Anterior cingulate cortex (tissue), 58 donors: ENCODE data around the gene TECTB.

Experiments used
- DNase-seq, 58 donors: peaks; one replicate each; lab custom pipeline; 2025; lab: John Stamatoyannopoulos, UW

Gene TECTB

DNA sequence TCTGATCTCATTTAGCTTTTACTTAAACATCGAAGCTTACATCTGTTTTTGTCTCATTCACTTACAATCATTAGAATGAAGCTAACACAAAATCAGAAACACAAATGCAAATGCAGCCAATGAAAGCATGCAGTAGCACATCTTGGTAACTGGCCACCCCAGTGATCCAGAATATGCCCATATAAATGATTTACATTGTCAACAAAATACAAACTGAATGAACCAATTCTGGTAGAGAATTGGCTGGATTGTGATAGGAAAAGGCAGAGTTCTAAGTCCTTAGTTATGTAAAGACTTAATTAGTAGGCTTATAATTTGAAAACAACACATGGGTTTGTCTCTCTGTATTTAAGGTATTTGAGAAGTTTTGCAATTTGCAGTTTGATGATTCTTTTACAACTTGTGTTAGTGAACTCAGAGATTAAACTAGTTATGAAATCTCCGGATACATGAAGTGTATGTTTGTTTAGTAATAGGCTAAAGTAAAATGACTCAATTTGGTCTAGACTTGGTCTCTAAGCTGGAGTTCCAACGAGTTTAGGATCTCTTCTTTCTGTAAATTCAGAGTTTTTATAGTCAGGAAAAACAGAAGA is 21.2 kb downstream of the TECTB start:
- no peak for DNase-seq

DNA sequence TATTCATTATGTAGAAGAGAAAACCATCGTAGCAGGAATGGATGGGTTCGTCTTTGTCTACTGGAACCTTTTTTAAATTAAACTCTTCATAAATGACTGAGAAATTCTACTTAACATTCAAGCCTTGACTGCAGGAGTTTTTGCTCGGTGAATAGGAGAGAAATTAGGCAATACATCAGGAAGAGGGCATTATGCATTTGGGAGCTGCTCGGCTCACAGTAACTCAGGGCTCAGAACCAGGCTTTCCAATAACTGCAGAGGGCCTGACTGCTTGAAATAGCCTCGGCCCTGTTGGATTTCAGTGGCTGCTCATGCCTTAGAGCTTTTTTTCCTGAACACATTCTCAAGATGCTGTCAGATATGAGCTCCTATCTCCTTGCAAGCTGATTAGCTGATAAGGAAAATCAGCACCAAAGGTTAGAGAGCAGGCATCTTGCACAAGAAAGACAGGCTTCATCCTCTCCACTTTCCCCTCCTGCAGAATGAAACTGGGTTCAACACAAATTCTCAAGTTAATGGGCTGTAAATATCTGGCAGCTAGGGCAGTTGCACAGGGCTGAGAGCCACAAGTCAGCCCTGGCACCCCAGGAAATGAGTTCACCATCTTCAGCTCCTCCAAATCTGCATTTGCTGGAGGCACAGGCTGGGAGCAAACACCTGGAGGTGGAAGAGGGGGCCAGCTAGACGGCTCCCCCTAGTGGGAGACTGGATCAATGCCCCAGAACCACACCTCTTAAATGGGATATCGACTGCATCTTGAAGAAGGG is 24.3 kb downstream of the TECTB start:
- DNase-seq = peak in 32 of 58 donors; percentile 1 to 59 (median 17)

DNA sequence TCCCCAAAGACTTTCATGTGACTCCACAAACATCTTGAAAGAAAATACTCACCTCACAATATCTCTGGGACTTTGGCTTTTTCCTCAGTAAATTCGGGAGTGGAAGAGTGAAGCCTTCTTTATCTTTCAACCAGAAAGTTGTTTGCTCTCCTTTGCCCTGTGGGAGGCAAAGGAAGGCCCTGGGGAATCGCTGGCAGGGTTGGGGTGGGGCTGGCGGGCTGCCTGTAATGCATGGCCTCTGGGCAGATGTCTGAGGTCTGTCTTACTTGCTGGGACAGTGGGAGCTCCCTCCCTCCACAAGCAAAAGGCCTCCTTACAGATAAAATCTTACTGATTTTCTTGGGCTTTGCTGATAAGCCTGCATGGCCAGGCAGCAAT is 24.9 kb downstream of the TECTB start:
- no peak for DNase-seq

DNA sequence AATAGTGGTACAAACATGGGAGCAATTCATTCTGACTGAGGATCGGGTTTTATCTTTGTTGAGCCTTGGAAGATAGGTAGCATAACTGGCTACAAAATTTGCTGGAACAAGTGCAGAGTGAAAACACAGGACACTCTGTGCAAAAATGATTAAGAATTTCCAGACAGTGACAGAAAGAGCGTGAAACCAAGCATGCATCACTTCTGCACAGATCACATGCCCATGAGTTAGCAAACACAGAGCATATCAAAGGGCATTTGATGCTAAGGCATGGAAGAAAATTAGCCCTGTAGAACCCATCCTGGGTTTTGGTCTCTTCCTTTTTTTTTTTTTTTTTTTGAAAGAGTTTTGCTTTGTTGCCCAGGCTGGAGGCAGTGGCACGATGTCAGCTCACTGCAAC is 28.3 kb downstream of the TECTB start:
- no peak for DNase-seq

DNA sequence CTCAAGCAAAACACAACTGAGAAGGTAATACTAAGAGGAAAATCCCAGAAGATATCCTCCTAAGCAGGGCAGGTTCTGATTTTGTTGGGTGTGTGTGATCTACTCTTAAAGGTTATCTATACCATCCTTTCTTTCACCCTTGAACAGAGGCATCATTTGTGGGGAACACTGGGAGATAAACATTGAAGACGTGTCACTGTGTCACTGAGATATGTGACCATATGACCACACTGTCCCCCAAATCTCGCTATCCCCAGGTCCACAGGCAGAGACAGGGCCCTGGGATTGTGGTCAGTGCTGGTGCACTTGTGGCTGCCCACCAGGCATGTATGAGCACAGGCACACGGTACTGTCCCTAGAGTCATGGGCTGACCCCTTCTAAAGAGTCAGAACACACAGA is 30.0 kb downstream of the TECTB start:
- DNase-seq = no peak

DNA sequence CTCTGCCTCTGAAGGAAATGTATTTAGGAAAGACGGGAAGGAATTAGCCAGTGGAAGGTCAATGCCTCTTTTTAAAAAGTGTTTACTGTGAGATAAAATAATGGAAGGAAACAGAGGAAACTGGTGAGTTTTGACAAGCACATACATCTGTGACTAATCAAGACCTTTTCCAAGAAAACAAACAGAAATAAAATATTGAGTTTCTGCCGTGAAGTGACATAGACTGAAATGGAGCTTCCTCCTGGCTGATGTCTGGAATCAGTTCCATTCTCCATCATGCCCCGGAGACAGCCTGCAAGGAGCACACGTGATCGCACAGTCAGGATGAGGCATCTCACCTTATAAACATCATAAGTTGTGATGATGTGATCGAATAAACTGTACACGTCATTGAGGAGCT is 30.7 kb downstream of the TECTB start:
- DNase-seq = no peak

DNA sequence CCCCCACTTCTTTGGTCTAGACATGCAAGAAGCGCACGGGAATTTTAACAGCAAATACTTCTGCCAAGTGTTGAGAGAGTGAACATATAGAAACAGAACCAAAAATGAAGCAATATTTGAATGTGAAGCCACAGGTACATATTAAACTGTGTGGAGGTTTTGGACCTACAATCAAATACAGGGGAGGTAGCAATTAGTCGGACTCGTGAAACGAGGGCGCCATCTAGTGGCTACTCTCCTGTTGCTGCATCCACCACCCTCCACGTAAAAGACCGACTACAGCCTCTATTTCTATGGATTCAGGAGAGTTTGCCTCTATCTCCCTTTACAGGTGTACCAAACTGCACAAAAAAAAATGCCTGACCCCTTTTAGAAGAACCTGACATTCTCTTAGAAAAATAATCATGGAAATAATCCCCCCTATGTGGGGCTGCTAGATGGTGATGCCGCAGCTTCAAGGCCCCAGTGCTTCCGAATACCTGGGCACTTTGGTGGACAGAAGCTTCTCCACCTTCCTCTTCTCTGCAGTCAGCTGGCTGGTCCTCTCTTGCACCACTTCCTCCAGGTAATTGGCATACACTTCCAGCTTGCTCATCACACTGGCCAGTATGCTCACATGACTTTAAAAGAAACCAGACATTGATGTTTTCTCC is 31.7 kb downstream of the TECTB start:
- peak in 54 of 58 donors; percentile 2 to 90 (median 47) for DNase-seq

DNA sequence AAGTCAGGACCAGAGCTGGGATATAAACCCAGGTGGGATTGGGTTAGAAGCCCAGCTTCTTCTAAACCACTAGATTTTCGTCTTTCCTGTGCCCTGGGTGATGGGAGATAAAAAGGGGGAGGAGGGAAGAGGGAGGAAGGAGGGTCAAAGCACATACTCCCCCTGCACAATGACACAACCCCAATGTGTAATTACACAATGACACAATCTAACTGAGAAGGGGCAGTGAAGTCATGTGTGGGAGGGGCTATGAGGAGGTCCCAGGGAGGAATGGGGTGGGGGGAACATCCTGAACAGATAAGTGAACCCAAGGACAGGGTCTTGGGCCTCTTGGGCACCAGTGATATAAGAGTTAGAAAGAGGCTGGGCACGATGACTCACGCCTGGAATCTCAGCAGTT is 44.5 kb downstream of the TECTB start:
- no peak for DNase-seq

DNA sequence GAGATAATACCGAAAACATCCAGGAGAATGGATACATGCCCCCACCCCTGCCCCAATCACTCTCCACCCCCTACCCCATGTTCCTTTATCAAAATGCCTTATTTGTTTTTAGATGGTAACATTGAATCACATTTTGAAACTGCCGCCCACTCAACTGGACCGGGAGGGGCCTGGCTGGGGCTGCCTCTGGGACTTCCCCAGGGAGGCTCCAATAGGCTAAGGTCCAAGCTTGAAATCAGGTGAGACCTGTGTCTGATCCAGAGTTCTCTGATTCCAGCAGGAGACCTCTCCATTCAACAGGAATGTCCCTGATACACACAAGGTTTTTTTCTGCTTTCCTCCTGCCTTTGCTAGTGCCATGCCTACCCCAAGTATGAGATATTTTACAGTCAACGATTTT is 47.0 kb downstream of the TECTB start:
- no peak for DNase-seq

DNA sequence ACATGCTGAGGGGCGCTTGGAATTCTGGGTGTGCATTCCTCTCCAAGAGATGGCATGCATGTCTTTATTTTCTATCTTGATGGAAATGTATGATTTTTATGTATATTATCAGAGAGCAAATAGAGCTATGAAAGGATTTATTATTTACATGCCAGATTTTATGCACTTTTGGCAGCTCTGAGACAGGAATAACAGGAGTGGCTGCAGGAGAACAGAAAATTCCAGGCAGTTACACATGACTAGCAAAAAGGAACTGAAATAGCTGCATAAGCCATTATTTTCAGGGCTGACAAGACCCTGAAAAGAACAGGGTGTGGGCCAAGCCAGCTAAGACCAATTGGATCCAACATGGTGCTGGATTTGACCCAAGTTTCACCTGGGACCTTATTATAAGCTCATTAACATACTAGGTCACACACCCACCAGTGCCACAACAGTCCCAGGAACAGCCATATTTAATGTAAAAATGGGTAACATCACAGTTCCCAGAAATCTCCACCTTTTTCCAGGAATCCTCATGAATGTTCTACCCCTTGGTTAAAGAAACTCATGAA is 47.5 kb downstream of the TECTB start:
- DNase-seq = no peak

DNA sequence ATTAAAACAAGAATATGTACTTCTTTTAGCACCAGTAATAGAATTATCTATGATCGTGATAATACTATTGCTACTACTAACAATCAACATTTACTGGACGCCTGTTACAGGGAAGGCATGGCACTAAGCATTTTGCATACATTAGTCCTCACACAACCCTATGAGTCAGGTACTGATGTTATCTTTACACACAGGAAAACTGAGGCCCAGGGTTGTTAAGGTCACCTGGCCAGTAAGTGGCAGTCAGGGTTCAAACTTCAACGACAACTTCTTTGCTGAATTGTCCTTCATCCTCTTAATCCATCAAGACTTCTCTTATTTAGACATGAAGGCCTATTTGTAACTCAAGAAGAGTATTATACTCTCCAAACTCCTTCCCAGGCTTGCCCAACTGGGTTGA is 48.8 kb downstream of the TECTB start:
- DNase-seq = no peak

DNA sequence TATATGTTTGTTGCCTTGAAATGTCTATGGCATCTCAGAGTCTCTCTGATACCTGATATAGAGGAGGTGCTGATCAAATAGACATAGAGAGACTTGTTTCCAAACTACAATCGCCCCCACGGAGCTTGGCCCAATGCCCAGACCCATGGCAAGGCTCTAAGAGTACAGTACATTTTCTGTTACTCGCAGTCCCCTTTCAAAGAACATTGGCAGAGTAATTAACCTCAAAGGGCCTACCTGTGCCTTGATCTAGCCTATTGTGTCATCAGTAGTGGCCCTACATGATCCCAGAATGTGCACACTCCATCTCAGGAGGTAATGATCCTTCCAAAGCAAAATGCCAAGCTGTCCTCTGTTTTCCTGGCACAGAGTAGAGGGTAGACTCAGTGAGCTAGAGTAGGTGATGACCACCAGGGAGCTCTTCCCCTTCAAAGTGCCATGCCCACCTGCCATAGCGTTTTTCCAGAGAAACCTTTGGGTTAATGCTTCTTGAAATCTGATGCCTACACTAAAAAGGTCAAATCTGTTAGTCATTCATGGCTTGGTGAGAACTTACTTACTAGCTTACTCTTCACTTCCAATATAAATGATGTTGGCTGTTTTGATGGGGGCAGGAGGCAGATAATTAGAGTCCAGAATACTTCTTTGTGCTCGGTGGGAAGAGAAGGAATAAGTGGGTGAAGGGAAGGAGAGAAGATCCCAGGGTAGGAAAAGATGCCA is 49.5 kb downstream of the TECTB start:
- DNase-seq = peak in 1 of 58 donors; percentile 1

DNA sequence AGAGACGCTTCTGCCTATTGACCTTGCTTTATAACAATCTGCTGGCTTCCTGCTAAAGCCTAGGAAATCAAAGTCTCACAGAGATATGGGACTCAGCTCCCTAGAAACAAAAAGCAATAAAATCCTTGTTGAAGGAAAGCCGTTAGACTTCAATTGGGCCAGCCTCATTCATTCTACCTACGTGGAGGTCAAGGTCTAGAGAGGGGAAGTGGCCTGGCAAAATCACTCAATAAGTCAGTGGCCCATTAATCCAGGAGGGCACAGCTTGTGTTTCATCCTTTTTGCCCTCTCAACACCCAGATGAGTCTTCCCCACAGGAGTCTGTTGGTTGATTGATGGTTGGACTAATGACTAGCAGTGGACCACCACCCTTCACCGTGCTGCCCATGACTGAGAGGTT is 50.3 kb downstream of the TECTB start:
- no peak for DNase-seq

DNA sequence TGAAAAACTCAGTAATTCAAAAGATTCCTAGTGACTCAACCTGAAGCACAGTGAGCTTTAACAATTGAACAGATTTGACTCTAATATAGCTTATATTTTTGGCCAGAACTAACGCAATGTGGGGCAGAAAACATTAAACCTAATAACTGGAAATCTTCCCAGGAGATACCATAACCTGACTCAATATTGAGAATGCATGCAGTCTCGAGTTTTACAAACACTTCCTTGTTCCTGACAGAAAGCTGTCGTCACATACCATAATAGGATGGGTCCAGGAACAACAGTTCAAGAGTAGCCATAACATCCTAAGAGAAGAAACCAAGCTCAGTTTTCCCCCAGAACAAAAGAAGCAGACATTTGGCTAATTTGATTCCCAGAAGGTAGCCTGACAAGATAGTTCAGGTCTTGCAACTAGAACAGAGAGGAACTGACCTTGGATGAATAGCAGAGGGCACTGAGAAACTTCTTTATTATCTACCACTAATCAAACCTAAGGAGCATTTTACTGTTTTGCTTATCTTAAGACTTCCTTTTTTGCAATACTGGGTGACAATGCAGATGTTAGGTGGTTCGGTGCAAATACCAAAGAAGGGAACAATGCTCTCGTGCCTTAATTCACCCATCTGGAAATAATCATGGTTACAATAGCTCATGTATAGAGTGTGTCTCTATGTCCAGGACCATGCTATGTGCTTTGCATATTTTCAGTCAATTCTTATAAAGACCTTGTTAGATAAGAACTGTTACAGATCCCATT is 52.1 kb downstream of the TECTB start:
- DNase-seq = no peak

DNA sequence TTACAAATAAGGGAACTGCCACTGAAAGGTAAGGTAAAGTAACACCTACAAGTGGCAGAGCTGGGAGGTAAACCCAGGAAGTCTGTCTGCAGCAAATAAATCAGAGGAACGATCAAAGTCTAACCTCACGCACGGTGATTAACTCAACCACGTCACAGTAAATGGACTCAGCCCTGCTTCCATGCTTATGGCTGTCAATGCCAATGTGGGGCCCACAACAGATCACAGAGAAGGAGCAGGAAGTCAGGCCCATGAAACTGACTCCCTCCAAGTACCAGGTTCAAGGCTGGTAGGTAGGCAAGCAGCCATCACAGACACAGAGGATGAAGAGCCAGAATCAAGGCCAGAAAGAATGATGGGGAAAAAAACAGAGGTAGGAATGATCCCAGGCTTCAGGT is 52.7 kb downstream of the TECTB start:
- DNase-seq = no peak

DNA sequence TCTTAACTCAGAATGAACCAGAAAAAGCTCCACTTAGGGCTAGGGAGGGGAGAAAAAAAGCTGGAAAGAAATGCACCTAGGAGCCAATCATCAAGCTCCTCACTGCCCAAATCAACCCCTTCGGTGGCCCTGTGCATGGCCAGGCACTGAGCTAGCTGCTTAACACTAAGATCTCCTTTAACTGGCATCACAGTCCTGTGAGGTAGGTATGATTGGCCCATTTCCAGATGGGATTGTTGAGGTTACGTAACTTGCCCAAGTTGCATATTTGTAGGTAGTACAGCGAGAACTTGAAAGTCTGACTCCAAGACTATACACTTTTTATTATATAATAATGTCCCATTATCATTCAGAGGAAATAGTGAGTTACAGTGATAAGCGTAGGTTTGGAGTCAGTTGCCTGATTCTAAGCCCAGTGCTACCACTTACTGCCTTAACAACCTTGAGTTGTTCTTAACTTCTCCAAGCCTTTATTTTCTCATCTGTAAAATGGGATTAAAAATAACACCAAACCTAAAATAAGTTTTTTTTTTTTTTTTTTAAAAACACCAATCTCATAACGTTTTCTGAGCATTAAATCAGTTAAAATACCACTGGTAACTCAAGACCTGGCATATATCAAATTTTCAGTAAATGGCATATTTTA is 53.5 kb downstream of the TECTB start:
- no peak for DNase-seq

DNA sequence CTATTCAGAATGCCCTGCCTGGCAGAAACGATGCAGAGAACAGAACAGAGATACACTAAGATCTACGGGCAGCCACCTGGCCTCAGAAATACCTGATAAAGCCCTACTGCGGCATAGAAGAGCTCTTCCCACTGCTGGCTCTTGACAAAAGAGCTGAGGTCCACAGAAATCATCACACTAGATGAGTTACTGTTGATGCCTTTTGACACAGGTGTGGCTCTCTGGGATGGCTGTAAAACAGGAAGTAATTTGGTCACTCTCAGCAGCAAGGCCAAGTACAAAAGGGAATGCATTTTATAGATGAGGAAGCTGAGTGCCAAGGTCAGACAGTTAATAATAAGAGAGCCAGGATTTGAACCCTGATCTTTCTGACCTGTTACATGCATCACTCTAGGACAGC is 55.8 kb downstream of the TECTB start:
- no peak for DNase-seq

DNA sequence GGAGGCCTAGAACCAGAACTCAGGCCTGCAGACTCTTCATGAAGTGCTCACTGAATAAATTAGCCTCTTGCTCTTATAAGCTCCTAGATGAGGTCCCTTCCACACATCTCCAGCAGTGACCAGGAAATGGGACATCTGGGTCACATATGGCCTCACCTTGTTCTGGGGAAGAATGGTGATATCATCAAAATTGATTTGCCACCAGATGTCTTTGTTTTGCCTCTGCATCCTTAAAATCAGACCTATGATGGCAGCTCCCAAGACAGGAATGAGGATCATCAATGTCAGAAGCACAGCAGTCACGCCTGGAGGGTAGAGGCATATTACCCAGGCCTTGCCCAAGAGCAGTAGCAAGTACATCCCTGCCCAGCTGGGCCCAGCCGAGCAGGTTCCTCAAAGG is 57.4 kb downstream of the TECTB start:
- no peak for DNase-seq

DNA sequence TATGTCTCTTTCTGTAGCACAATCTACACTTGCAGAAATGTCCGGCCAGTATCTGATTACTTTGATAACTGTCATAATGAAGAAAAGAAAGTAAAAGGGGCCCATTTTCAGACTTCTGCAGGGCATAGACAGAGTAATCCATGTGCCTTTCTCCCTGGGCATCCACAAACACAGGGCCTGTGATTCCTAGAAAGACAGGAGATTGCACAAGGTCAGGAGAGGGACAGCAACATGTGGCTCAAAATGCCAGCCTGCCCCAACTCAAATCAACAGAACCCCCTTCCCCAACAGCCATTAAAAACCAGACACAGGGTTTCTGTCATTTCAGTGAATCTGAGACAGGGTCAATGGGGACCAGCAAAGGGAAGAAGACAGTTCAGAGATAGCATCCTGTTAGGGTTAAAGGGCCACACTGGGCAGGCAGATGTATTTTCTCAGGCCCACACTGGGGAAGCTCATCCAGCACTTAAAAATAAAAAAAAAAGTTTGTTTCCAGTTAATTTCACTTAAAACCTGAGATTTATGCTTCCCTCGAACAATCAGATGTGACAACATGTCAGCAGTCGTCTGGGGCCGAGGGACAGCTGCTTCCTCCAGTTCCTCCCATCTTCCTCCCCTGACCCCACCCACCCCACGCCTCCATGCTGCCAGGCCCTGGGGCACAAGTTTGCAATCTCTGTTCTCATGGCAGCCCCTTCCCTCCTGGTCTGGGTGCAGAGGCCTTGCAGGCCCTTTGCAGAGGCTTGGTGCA is 60.0 kb downstream of the TECTB start:
- DNase-seq = no peak
